ENCODE measurements around the gene AUP1.

The AUP1 gene

DNA sequence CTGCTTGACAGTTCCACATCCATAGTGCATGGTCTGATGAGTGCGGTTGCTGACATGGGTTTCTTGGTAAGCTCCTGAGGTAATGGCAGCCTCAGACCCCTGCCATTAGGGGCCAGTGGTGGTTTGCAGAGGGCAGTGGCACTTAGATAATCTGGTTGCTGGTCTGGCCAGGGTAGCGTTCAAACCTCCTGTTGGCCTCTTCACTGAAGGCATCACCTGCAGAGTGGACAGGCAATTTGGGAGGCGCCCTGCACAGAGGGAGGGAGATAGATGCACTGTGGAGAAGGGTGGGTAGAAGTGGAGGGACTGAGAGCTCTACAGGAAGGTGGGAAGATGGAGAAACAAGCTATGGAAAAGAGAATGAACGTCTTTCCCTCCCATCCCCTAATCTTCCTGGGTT lies 4.0 kb upstream of the AUP1 start:
- DNase-seq: no peak

DNA sequence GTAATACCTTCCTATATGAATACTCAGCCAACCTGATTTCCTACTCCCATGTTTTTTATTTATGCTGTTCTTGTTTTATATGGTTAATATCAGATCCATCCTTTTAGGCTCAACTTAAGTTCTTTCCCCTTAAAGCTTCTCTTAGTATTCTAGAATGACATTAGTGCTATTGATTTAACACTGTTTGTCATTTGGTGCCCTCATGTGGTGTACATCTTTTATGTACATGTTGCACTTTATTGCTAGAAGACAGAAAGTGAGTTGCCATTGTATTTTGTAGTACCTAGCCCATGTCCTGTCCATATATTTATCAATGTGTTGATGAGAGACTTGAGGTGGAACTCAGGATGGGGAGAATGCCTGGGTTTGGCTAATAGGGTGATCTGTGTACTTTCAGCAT lies 2.7 kb upstream of the AUP1 start:
- DNase-seq: peak; percentile 67

DNA sequence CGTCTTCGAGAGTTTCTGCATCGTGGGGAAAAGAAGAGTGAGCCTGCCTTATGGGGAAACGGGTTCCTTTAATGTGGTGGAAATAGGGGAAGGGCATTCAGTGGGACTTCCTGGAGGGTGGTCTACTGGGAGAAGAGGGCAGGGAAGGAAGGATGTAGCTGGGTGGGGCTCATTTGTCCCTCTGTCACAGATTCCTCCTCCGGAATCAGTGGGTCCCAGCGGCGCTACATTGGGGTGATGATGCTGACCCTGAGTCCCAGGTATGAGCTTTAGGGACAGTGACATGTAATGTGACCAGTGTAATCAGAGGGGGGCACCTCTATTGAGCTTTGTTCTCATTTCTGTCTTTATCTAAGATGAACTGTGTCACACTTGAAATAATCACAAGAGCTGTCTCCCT lies 2.2 kb upstream of the AUP1 start:
- no peak for DNase-seq

DNA sequence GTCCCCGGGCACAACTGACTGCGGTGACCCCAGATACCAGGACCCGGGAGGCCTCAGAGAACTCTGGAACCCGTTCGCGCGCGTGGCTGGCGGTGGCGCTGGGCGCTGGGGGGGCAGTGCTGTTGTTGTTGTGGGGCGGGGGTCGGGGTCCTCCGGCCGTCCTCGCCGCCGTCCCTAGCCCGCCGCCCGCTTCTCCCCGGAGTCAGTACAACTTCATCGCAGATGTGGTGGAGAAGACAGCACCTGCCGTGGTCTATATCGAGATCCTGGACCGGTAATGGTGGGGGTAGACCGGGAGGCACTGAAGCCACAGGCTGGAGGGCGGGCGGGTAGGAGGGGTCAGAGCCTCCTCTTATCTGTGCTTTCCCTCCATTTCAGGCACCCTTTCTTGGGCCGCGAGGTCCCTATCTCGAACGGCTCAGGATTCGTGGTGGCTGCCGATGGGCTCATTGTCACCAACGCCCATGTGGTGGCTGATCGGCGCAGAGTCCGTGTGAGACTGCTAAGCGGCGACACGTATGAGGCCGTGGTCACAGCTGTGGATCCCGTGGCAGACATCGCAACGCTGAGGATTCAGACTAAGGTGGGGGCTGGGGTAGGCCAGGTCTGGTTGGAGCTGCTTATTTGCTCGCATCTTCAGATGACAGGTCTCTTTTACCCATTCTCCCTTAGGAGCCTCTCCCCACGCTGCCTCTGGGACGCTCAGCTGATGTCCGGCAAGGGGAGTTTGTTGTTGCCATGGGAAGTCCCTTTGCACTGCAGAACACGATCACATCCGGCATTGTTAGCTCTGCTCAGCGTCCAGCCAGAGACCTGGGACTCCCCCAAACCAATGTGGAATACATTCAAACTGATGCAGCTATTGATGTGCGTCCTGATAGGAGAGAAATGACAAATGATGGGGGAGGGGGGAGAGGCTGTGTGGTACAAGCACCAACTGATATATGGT lies 1.0 kb upstream of the AUP1 start:
- peak; percentile 66 for DNase-seq

DNA sequence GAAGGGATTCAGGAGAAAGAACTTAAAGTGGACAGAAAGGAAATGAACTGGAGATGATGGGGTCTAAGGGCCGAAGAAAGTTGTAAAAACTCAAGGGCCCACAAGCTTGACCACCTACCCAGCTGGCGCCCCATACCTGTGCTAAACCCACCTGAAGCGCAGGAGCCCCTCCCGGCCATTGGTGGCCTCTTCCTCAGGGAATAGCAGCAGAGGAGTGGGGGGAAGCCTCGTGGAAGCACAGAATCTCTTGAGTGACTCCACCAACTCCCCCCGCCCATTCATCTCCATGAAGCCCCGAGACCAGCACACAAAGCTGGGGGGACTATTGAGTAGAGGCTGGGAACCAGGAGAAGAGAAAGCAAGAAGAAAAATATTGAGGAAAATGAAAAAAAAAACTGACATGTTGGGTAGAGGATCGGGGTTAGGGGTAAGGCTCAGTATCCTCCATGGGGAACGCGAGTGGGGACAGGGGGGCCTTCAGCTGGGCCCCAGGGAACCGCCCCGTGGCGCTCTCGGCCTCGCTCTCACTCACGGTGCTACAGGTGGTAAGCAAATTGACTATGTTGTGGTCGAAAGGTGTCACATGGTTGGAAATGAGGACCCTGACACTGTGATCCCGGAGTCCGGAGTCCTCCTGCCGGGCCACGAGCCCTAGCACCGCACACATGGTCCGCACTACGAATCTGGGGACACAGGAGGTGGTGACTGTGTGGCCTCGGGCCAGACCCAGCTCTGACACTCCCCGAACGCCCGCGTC lies 728 bp downstream of the AUP1 start:
- DNase-seq: peak; percentile 41

DNA sequence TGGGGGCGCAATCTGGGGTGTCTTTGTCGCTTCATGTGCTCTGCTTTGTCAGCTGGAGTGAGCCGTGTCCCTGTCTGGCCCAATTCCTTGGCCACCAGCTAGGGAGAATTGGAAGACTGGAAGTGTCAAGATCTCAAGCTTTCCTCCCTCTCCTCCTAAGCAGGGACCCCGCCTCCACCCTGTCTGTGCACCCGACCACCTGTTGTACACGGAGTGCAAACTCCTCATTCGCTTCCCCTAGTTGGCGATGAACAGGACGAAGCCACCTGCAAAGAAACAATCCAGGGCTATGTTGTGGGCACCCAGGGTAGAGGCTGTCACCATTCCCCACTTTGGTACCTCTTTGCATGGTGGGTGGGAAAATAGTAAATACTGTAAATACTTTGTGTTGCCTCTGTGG lies 1.8 kb downstream of the AUP1 start:
- no peak for DNase-seq

DNA sequence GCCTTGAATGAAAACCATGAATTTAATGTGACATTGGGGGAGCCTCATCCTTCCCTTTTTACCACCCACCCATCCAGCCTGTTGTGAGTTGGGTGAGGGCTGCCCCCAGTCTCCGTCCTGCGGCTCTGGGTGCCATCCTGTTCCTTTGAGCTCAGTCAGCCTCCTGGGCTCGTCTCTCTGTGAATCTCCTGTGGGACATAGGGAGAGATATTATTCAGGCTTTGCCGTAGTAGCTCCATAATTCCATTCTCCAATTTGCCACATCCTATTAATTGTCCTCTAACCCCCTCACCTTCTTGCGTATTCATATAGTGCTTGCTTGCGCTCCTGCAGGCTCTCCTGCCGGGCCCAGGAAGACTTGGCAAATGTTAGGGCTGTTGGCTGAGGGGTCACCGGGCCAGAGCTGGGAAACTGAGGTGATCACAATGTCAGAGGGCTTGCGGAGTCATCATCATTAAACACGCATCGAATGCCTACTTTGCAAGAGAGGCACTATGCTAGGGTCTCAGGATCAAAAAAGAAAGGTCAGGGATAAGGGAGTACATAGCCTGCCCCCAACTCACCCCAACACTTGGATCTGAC lies 2.8 kb downstream of the AUP1 start:
- no peak for DNase-seq

DNA sequence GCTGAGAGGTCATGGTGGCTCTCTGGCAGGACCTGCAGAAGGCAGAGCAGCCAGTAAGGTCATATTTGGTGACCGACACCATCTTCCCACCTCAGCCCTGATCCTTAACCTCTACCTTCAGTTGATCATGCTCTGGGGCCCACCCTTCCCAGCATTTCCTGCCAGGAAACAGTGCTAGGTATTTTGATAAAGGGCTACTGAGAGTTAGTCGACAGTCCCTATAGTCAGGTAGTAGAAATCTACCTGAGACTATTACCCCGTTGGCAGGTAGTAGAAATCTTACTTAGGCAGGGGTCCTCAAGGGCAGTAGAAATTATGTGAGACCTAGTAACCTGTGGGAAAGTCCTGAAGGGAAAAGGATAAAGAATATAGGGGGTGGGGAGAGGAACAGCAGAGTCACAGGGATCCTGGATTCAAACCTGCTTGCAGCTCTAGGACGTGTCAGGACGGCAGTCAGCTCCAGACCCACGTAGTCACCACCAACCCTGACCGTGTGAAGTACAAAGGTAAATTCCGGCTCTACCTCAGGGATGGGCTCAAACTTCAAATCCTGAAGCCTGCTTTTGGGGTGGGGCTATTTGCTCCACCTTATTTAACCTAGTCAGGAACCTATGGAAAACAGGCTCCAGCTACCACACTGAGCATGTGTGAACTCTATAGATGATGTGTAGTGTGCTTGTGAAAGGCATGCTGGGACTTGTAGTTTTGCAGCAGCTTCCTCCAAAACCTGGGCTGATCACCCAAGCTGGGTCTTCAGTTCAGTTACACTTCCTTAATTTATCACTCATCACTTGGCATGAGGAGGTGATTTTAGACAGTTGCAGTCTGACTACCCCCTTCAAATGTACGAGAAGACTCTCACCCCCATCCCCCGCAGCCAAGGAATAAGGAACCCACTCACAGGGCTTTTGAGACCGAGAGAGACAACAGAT lies 3.5 kb downstream of the AUP1 start, which contains the start of gene DQX1:
TSS of gene DQX1 (minus strand) at position 515 of the 932 bp plus-strand sequence. CDS start at position 13, 502 bp downstream.
- peak; percentile 49 for DNase-seq

DNA sequence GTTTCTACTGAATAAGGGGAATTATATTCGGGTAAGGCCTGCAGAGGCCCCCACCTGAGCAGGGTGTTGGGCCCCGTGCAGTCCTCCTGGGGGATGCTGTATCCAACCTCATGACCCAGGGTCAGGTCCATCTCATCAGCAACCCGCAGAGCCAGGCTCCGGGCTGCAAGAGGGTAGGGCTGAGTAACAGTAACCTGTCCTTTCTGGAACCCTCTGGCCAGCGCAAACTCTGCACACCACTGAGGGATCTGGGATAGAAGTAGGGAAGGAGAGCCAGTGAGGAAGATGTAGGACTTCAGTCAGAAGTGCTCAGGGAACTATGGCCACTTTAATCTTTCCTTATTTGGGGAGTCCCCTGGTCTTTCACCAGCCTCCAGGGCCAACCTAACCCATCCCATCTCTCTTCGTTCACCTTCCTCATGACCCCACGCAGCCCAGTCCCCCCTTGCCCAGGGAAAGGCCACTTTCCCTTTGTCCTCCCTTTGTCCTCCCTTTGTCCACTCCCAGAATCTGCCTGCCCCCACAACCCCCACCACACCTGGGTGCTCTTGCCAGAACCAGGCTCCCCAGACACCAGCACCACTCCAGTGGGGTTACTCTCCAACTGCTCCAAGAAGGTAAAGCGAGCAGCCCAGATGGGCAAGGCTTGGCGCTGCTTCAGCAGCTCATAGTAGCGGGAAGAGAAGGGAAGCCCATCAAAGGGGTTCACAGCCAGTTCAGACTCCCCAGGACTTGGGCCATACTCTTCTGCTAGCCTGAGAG lies 4.4 kb downstream of the AUP1 start:
- DNase-seq: no peak

DNA sequence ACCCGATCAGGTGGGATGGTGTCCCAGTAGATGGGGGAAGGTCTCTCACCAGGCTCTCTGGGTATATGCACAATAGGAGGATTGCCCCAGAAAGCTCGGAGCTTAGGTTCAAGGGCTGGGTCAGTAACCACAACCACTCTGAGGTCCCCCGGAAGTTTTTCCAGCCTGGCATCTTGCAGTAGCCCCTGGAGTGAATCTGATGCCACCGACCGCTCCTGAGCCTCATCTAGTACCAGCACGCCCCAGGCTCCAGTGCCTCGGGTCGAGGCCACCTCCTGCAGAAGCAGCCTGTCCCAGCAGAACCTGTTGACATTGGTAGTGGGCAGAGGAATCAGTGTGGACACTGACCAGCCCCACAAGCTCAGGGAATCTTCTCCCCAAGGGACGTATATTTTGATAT lies 5.5 kb downstream of the AUP1 start:
- no peak for DNase-seq

DNA sequence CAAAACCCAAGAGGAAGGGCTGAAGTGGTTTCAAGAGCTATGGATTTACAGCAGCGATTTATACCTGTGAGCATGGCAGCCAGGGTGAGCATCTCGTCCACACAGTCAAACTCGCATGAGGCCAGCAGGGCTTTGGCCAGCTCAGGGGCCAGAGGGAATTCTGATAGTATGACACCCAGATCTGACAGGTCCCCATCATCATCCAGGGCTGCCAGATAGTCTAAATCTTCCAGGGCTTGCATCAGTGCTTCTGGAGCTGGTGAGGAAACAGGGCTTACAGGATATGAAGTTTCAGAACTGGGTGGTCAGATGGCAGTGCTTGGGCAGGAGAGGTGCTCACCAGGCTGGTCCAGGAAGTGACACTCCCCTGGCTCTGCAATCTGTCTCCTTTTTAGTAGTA lies 7.0 kb downstream of the AUP1 start:
- DNase-seq: no peak

DNA sequence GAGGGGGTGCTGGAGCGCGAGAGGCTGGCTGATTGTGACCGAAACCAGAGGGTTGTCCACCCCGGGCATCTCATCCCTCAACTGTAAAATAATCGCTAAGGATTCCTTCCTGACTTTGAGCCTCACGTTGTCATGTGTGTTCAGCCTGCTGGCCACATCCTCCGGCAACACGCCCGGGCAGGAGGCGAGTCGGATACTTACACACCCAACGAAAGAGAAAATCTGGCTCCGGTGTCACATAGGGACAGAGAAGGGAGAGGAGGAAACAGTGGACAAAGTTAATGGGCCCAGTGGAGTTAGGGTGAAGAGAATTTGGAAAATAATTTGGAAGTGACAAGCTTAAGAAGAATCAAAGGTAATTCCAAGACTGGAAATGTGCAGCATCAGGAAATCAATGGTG lies 12.9 kb downstream of the AUP1 start:
- no peak for DNase-seq

DNA sequence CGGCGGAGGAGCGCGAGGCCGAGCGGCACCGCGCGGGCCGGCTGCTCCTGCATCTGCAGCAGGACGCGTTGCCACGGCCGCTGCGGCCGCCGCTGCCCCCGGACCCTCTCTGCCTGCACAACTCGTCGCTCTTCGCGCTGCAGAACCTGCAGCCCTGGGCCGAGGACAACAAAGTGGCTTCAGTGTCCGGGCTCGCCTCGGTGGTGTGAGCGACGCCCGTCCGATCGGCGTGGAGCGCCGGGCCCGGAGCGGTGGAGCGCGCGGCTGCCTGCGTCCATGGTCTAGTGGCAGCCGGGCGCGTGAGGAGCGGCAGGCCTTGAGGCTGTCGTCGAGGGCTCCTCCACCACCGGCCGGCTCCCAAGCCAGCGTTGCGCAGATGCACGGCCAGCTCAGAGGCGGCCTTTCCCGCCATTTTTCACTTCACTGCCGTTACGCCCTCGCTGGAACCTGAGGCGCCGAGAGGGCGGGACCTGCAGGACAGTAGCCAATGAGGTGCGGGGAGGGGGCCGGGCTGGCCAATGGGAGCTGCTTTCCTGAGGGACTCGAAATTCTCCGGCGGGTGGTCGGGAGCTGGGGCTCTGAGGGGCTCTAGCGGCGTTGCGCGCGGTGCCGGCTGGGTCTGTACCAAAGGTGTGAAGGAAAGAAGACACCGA lies 13.4 kb downstream of the AUP1 start:
- DNase-seq: peak; percentile 83

DNA sequence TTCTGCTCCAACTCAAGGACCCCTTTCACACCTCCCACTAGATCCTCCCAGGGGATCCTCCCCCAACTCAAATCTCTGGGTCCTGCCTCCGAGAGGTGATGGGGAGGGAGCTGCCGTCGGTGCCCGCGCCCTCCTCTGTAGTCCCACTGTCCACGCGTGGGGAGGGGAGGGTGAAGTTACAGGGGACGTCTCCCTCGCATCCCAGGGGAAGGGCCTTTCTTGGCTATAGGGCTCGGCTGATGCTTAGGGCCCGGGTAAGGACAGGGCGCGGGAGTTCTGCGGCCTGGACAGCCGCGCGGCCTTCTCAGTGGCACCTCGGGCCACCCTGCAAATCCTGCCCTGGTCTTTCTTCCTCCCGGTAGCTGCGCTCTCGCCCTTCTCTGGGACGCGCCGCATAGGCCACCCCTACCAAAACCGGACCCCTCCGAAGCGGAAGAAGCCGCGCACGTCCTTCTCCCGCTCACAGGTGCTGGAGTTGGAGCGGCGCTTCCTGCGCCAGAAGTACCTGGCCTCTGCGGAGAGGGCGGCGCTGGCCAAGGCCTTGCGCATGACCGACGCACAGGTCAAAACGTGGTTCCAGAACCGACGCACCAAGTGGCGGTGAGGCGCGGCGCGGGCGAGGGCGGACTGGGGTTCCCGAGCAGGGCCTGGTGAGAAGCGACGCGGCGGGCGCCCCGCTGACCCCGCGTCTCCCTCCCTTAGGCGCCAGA lies 14.1 kb downstream of the AUP1 start:
- DNase-seq: no peak

DNA sequence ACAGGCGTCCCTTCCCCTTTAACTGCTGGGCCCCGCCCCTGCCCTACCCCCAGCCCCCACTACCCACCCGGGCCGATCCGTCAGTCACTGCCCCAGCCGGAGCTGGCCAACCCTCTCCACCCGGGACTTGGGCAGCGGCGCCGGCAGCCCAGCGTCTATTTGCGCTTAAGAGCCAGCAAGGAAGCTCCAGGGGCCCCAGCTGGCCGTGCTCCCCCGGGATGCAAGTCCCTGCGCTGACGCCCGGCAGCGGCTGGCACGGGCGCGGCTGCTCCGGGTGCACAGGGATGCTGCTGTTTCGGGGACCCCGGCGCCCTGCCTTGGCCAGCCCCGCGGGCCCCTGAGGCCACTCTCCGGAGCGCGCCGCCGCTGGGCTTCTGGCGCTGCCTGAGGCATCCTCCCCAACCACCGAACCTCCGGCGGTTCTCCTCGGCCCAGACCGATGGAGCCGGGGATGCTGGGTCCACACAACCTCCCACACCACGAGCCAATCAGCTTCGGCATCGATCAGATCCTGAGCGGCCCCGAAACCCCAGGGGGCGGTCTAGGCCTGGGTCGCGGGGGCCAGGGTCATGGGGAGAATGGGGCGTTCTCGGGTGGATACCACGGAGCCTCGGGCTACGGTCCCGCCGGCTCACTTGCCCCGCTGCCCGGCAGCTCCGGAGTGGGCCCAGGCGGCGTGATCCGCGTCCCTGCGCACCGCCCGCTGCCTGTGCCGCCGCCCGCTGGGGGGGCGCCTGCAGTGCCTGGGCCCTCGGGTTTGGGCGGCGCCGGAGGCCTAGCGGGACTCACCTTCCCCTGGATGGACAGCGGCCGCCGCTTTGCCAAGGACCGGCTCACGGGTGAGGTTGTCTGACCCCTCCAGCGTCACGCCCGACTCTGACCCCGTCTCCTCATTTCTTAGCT lies 14.9 kb downstream of the AUP1 start, which contains the start of gene TLX2:
TSS of gene TLX2 (plus strand) at position 83 of the 903 bp plus-strand sequence. CDS start at position 440, 357 bp downstream.
- DNase-seq: no peak

DNA sequence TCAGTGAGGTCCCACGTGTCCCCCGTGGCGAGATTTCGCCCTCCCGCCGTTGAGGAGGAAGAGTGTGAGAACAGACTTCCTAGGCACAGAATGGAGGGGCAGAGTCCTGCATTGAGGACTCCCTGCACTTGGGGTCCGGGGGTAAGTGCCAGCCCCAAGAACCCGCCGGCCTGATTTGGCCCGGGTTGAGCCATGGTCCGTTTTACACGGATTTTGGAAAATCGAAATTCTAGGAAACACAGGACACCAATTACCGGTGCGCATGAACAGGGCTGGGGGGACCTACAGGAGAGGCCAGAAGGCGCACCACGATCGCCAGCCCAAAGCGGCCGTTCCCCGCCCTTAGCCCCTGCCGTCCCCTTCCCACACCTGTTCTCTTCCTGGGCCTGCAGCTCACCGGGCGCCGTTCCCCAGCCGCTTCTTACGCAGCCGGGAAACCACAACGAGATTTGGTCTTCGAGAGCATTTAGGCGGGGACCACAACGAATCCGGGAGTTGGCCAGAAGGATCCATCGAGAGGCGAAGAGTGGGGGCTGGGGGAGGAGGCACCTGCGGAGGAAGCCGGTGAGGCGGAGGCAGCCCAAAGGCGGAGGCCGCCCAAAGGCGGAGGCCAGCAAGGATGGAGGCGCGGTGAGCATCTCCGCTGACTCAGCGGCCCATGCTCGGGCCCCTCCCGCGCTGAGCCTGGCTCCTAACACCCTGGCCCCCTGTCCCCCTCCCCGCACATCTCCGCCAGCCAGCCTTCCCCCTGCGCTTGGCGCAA lies 15.7 kb downstream of the AUP1 start:
- no peak for DNase-seq

DNA sequence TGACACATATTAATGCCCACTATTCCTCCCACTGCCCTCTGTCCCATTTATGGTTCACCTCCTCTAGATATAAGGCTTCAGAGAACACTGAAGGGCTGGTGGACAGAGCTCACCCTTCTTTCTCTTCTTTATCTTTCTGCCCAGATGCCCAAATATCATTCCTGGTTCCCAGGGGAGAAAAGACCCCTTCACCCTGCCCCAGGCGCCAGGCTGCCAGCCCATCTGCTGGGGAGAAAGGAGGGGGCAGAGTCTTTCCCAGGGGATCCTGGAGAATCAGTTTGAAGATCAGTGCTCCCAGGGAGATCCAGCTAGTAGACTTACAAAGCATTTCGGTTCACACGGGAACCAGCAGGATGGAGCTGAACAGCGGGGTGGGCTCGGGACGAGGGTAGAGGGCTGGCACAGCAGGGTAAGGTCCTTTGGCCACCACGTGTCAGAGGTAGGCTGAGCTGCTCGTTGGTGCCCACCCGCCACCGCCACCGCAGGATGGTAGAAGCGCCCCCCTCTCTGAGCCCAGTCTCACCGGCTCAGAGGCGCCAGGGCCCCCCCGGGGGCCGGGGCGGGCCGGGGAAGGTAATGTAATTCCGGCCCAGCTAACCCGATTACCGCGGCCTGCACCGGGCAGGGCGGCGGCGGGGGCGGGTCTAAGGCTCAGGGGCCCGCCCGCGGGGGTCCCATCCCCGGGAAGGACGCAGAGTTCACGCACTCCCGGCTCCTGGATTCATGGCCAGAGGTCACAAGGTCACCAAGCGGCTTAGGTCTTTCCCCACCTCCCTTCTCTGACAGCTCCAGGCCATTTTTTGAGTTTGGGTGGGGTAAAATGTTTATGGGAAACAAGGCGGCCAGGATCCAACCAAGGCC lies 16.5 kb downstream of the AUP1 start:
- no peak for DNase-seq
